ENCODE measurements around the gene ACKR3.

Gene ACKR3

GRCh38 chr2:236573066-236573929 is 3.7 kb downstream of the ACKR3 start:
- no peaks in the 10 kb centered on the region for H3K36me3 ChIP-seq (ENCODE audit: insufficient read depth, low read length)
- peak overlapping the region in 1 of 2 donors; percentile 36 for H3K4me3 ChIP-seq (ENCODE audit: low read depth in 1 of 2, low read length in 2 of 2)
- H3K27me3 ChIP-seq (ENCODE audit: control insufficient read depth in 1 of 2, insufficient read depth in 2 of 2, low read length in 2 of 2), result no peaks in the 10 kb centered on the region
- H3K27ac ChIP-seq (ENCODE audit: low read depth, low read length), result no peak overlapping the region
- no peaks in the 10 kb centered on the region for H3K9me3 ChIP-seq (ENCODE audit: low read length)
- peaks cover 25% of the 10 kb centered on the region for H3K4me1 ChIP-seq (ENCODE audit: insufficient read depth, low read length)
- no peak overlapping the region for H3K9ac ChIP-seq (ENCODE audit: low read length)

- Histone ChIP-seq H3K9me3 (ENCODE audit: low read length) (no peaks in the 10 kb centered on the region), H3K9ac (ENCODE audit: low read length) (no peak overlapping the region), H3K27ac (ENCODE audit: low read depth, low read length) (peak overlapping the region; percentile 39), H3K36me3 (ENCODE audit: insufficient read depth, low read length) (no peaks in the 10 kb centered on the region), H3K27me3 (ENCODE audit: control insufficient read depth in 1 of 2, insufficient read depth in 2 of 2, low read length in 2 of 2) (no peaks in the 10 kb centered on the region), H3K4me1 (ENCODE audit: insufficient read depth, low read length) (peaks cover 23% of the 10 kb centered on the region), H3K4me3 (ENCODE audit: low read depth in 1 of 2, low read length in 2 of 2) (peak overlapping the region in 1 of 2 donors; percentile 36)
These were observed 4.4 kb downstream of the ACKR3 start for GRCh38 chr2:236574000-236574399.

GRCh38 chr2:236574424-236575145 is 5.0 kb downstream of the ACKR3 start:
- Histone ChIP-seq H3K9me3 (ENCODE audit: low read length) (no peaks in the 10 kb centered on the region), H3K4me1 (ENCODE audit: insufficient read depth, low read length) (peaks cover 25% of the 10 kb centered on the region), H3K9ac (ENCODE audit: low read length) (no peak overlapping the region), H3K27me3 (ENCODE audit: control insufficient read depth in 1 of 2, insufficient read depth in 2 of 2, low read length in 2 of 2) (no peaks in the 10 kb centered on the region), H3K36me3 (ENCODE audit: insufficient read depth, low read length) (no peaks in the 10 kb centered on the region), H3K27ac (ENCODE audit: low read depth, low read length) (peak overlapping the region; percentile 39), H3K4me3 (ENCODE audit: low read depth in 1 of 2, low read length in 2 of 2) (peak overlapping the region in 1 of 2 donors; percentile 36)

GRCh38 chr2:236575510-236575909 is 5.9 kb downstream of the ACKR3 start:
- Histone ChIP-seq H3K27ac (ENCODE audit: low read depth, low read length) (no peak overlapping the region), H3K9ac (ENCODE audit: low read length) (no peak overlapping the region), H3K4me3 (ENCODE audit: low read depth in 1 of 2, low read length in 2 of 2) (no peak overlapping the region), H3K27me3 (ENCODE audit: control insufficient read depth in 1 of 2, insufficient read depth in 2 of 2, low read length in 2 of 2) (no peaks in the 10 kb centered on the region), H3K4me1 (ENCODE audit: insufficient read depth, low read length) (peaks cover 21% of the 10 kb centered on the region), H3K36me3 (ENCODE audit: insufficient read depth, low read length) (peaks cover 2% of the 10 kb centered on the region), H3K9me3 (ENCODE audit: low read length) (no peaks in the 10 kb centered on the region)

GRCh38 chr2:236576087-236576486 is 6.5 kb downstream of the ACKR3 start:
- Histone ChIP-seq H3K27ac (ENCODE audit: low read depth, low read length) (no peak overlapping the region), H3K4me3 (ENCODE audit: low read depth in 1 of 2, low read length in 2 of 2) (no peak overlapping the region), H3K27me3 (ENCODE audit: control insufficient read depth in 1 of 2, insufficient read depth in 2 of 2, low read length in 2 of 2) (no peaks in the 10 kb centered on the region), H3K9ac (ENCODE audit: low read length) (no peak overlapping the region), H3K9me3 (ENCODE audit: low read length) (no peaks in the 10 kb centered on the region), H3K36me3 (ENCODE audit: insufficient read depth, low read length) (peaks cover 7% of the 10 kb centered on the region), H3K4me1 (ENCODE audit: insufficient read depth, low read length) (peaks cover 16% of the 10 kb centered on the region)

- Histone ChIP-seq H3K4me1 (ENCODE audit: insufficient read depth, low read length) (peaks cover 15% of the 10 kb centered on the region), H3K9ac (ENCODE audit: low read length) (no peak overlapping the region), H3K9me3 (ENCODE audit: low read length) (no peaks in the 10 kb centered on the region), H3K36me3 (ENCODE audit: insufficient read depth, low read length) (peaks cover 12% of the 10 kb centered on the region), H3K27ac (ENCODE audit: low read depth, low read length) (no peak overlapping the region), H3K27me3 (ENCODE audit: control insufficient read depth in 1 of 2, insufficient read depth in 2 of 2, low read length in 2 of 2) (no peaks in the 10 kb centered on the region), H3K4me3 (ENCODE audit: low read depth in 1 of 2, low read length in 2 of 2) (no peak overlapping the region)
These were observed 7.3 kb downstream of the ACKR3 start for GRCh38 chr2:236576953-236577352.

GRCh38 chr2:236577481-236578410 is 8.1 kb downstream of the ACKR3 start:
- Histone ChIP-seq H3K27ac (ENCODE audit: low read depth, low read length) (no peak overlapping the region), H3K27me3 (ENCODE audit: control insufficient read depth in 1 of 2, insufficient read depth in 2 of 2, low read length in 2 of 2) (no peaks in the 10 kb centered on the region), H3K9ac (ENCODE audit: low read length) (no peak overlapping the region), H3K4me1 (ENCODE audit: insufficient read depth, low read length) (peaks cover 15% of the 10 kb centered on the region), H3K36me3 (ENCODE audit: insufficient read depth, low read length) (peaks cover 17% of the 10 kb centered on the region), H3K9me3 (ENCODE audit: low read length) (no peaks in the 10 kb centered on the region), H3K4me3 (ENCODE audit: low read depth in 1 of 2, low read length in 2 of 2) (no peak overlapping the region)

GRCh38 chr2:236578411-236578846 is 8.8 kb downstream of the ACKR3 start:
- Histone ChIP-seq H3K4me1 (ENCODE audit: insufficient read depth, low read length) (peaks cover 15% of the 10 kb centered on the region), H3K9ac (ENCODE audit: low read length) (no peak overlapping the region), H3K27ac (ENCODE audit: low read depth, low read length) (no peak overlapping the region), H3K4me3 (ENCODE audit: low read depth in 1 of 2, low read length in 2 of 2) (no peak overlapping the region), H3K36me3 (ENCODE audit: insufficient read depth, low read length) (peaks cover 22% of the 10 kb centered on the region), H3K27me3 (ENCODE audit: control insufficient read depth in 1 of 2, insufficient read depth in 2 of 2, low read length in 2 of 2) (no peaks in the 10 kb centered on the region), H3K9me3 (ENCODE audit: low read length) (no peaks in the 10 kb centered on the region)

- no peak overlapping the region for H3K4me3 ChIP-seq (ENCODE audit: low read depth in 1 of 2, low read length in 2 of 2)
- peak overlapping the region; percentile 1 for H3K27ac ChIP-seq (ENCODE audit: low read depth, low read length)
- H3K36me3 ChIP-seq (ENCODE audit: insufficient read depth, low read length), result peaks cover 22% of the 10 kb centered on the region
- H3K9ac ChIP-seq (ENCODE audit: low read length), result no peak overlapping the region
- H3K27me3 ChIP-seq (ENCODE audit: control insufficient read depth in 1 of 2, insufficient read depth in 2 of 2, low read length in 2 of 2), result no peaks in the 10 kb centered on the region
- H3K4me1 ChIP-seq (ENCODE audit: insufficient read depth, low read length), result peaks cover 15% of the 10 kb centered on the region
- H3K9me3 ChIP-seq (ENCODE audit: low read length), result no peaks in the 10 kb centered on the region
These were observed 9.6 kb downstream of the ACKR3 start for GRCh38 chr2:236579048-236579745.

- H3K27ac ChIP-seq (ENCODE audit: low read depth, low read length), result peak overlapping the region; percentile 1
- no peak overlapping the region for H3K9ac ChIP-seq (ENCODE audit: low read length)
- H3K4me3 ChIP-seq (ENCODE audit: low read depth in 1 of 2, low read length in 2 of 2), result no peak overlapping the region
- H3K36me3 ChIP-seq (ENCODE audit: insufficient read depth, low read length), result peaks cover 22% of the 10 kb centered on the region
- no peaks in the 10 kb centered on the region for H3K9me3 ChIP-seq (ENCODE audit: low read length)
- no peaks in the 10 kb centered on the region for H3K27me3 ChIP-seq (ENCODE audit: control insufficient read depth in 1 of 2, insufficient read depth in 2 of 2, low read length in 2 of 2)
- peaks cover 15% of the 10 kb centered on the region for H3K4me1 ChIP-seq (ENCODE audit: insufficient read depth, low read length)
These were observed 10.2 kb downstream of the ACKR3 start for GRCh38 chr2:236579746-236580315.

All from muscle layer of colon (tissue), 2 donors.